Measurements from ENCODE around the gene COL15A1. TPM values are rescaled to one million over a fixed set of nuclear protein-coding genes. Genes with fewer than 3 reads are reported as not detected.

COL15A1 gene
- total RNA-seq, 1 experiment from 2014 or later: not detected

- no peaks in the 10 kb centered on the region for H3K79me1 ChIP-seq (ENCODE audit: insufficient read depth, low read depth, low read length, poor library complexity, severe bottlenecking)
- H2BK5ac ChIP-seq (ENCODE audit: insufficient read length, low read length): no peak overlapping the region
- no peak overlapping the region for H3K4me2 ChIP-seq (ENCODE audit: insufficient read depth, insufficient read length, low read length)
- no peaks in the 10 kb centered on the region for H3K79me2 ChIP-seq (ENCODE audit: insufficient read depth, low read length)
- H3K23me2 ChIP-seq (ENCODE audit: insufficient read length, low read depth, low read length, poor library complexity, severe bottlenecking): no peaks in the 10 kb centered on the region
- H2BK20ac ChIP-seq (ENCODE audit: low read depth, low read length, poor library complexity, severe bottlenecking): no peak overlapping the region
- no peak overlapping the region for H3K14ac ChIP-seq (ENCODE audit: insufficient read depth, low read length)
- DNase-seq: no peak
- Mint-ChIP-seq H3K27ac (no peak overlapping the region), H3K4me1 (peaks cover 39 to 50% of the 10 kb centered on the region in 2 experiments), H3K36me3 (ENCODE audit: insufficient read depth in 1 of 3, low read depth in 3 of 3) (no peaks in the 10 kb centered on the region; a peak in 1 of 7 replicates), H3K4me3 (no peak overlapping the region), H3K9me3 (no peaks in the 10 kb centered on the region; a peak in 1 of 5 replicates), H3K27me3 (ENCODE audit: low read depth) (peaks cover 69% of the 10 kb centered on the region)
- no peak overlapping the region for H4K8ac ChIP-seq (replicated peaks; ENCODE audit: insufficient read length, low read depth, low read length)
- peaks cover 4% of the 10 kb centered on the region; the same call in 1 of the 2 replicates for H3K27me3 ChIP-seq (ENCODE audit: insufficient read depth, low read length)
- no peak overlapping the region for H3K27ac ChIP-seq (ENCODE audit: insufficient read length, low read depth, low read length)
- H3K4ac ChIP-seq (ENCODE audit: low read depth, low read length): no peak overlapping the region
- H3T11ph ChIP-seq (ENCODE audit: low read length): no peak overlapping the region
- H3K9ac ChIP-seq (ENCODE audit: extremely low read depth, insufficient read length, low read length): no peak overlapping the region
- no peak overlapping the region for H2BK12ac ChIP-seq (ENCODE audit: insufficient read length, low read depth, low read length)
- TF ChIP-seq CTCF (conservative IDR thresholded peaks at IDR 0.05): no peak
- no peak overlapping the region for H3K18ac ChIP-seq (ENCODE audit: insufficient read length, low read depth, low read length)
- H2AK5ac ChIP-seq (ENCODE audit: insufficient read length, low read length): no peak overlapping the region
- no peak overlapping the region for H3K23ac ChIP-seq (ENCODE audit: insufficient read length, low read depth, low read length)
- peaks cover 4% of the 10 kb centered on the region for H4K20me1 ChIP-seq (ENCODE audit: control insufficient read depth, insufficient read depth, insufficient read length)
- no peak overlapping the region for H2BK120ac ChIP-seq (ENCODE audit: low read depth, low read length, poor library complexity, severe bottlenecking)
- H3K9me3 ChIP-seq (ENCODE audit: control insufficient read depth, low read depth, low read length): no peaks in the 10 kb centered on the region
- H4K5ac ChIP-seq (ENCODE audit: insufficient read length, low read depth, low read length): no peak overlapping the region
- H3K56ac ChIP-seq (ENCODE audit: insufficient read length, low read depth, low read length): no peak overlapping the region
- no peak overlapping the region for H2AFZ ChIP-seq (ENCODE audit: low read length)
- H4K91ac ChIP-seq (ENCODE audit: insufficient read length, low read depth, low read length): no peak overlapping the region
- H3K4me1 ChIP-seq (ENCODE audit: insufficient read depth, low read length): no peaks in the 10 kb centered on the region; the same call in 1 of the 2 replicates
- no CpG with 5 or more reads among the region's 10 CpGs for WGBS (ENCODE audit: extremely low coverage, insufficient read length, low lambda C conversion rate)
- H2BK15ac ChIP-seq (ENCODE audit: low read depth, low read length): no peak overlapping the region
Measured at GRCh38 chr9:98974554-98974953, 30.8 kb downstream of the COL15A1 start.
